ENCODE results near the gene EXOSC5.

DNA sequence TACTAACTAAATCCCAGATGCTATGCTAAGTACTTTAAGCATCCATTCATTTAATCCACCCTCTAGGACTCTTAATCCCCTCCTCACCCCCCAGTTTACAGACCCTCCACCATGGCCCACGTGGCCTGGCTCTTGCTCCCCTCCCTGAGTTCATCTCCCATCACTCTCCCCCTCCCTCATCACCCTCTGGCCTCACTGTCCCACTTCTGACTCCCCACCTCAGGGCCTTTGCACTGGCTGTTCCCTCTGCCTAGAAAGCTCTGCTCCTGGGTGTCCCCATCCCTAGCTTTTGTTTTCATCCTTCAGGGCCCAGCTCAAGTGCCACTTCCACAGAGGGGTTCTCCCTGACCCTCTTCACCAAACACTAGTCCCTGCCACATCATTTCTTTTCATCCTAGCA lies 37.4 kb downstream of the EXOSC5 start:
- TF ChIP-seq, protein P1, sequence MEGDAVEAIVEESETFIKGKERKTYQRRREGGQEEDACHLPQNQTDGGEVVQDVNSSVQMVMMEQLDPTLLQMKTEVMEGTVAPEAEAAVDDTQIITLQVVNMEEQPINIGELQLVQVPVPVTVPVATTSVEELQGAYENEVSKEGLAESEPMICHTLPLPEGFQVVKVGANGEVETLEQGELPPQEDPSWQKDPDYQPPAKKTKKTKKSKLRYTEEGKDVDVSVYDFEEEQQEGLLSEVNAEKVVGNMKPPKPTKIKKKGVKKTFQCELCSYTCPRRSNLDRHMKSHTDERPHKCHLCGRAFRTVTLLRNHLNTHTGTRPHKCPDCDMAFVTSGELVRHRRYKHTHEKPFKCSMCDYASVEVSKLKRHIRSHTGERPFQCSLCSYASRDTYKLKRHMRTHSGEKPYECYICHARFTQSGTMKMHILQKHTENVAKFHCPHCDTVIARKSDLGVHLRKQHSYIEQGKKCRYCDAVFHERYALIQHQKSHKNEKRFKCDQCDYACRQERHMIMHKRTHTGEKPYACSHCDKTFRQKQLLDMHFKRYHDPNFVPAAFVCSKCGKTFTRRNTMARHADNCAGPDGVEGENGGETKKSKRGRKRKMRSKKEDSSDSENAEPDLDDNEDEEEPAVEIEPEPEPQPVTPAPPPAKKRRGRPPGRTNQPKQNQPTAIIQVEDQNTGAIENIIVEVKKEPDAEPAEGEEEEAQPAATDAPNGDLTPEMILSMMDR (IDR thresholded peaks at IDR 0.05 in 2 of 3, conservative IDR thresholded peaks at IDR 0.05 in 1 of 3; ENCODE audit: control insufficient read depth in 2 of 3, extremely low read depth in 1 of 3, insufficient read depth in 1 of 3, low read depth in 3 of 3, low read length in 3 of 3): no peak
- TF ChIP-seq IKZF1 (conservative IDR thresholded peaks at IDR 0.05) (no peak), BHLHE40 (IDR thresholded peaks at IDR 0.05; ENCODE audit: borderline replicate concordance in 1 of 2, low read depth in 2 of 2, low read length in 1 of 2) (no peak), NR2C2 (IDR thresholded peaks at IDR 0.05; ENCODE audit: borderline replicate concordance, control insufficient read depth, insufficient read length, low read depth) (no peak), FOS (IDR thresholded peaks at IDR 0.05; ENCODE audit: borderline replicate concordance, extremely low read depth, insufficient read length) (no peak), RELA (IDR thresholded peaks at IDR 0.05; ENCODE audit: borderline replicate concordance, partially characterized antibody) (no peak), TCF7 (IDR thresholded peaks at IDR 0.05; ENCODE audit: borderline replicate concordance) (no peak), SUZ12 (IDR thresholded peaks at IDR 0.05; ENCODE audit: unreplicated experiment) (no peak), POLR2A (IDR thresholded peaks at IDR 0.05; ENCODE audit: low read depth, low read length) (no peak), POLR2AphosphoS5 (IDR thresholded peaks at IDR 0.05; ENCODE audit: low read length) (no peak), TAF1 (IDR thresholded peaks at IDR 0.05; ENCODE audit: borderline replicate concordance, low read depth, low read length) (no peak)
- TF ChIP-seq, protein P2, sequence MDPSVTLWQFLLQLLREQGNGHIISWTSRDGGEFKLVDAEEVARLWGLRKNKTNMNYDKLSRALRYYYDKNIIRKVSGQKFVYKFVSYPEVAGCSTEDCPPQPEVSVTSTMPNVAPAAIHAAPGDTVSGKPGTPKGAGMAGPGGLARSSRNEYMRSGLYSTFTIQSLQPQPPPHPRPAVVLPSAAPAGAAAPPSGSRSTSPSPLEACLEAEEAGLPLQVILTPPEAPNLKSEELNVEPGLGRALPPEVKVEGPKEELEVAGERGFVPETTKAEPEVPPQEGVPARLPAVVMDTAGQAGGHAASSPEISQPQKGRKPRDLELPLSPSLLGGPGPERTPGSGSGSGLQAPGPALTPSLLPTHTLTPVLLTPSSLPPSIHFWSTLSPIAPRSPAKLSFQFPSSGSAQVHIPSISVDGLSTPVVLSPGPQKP (IDR thresholded peaks at IDR 0.05; ENCODE audit: low read depth, low read length): no peak
- TF ChIP-seq, protein P3, sequence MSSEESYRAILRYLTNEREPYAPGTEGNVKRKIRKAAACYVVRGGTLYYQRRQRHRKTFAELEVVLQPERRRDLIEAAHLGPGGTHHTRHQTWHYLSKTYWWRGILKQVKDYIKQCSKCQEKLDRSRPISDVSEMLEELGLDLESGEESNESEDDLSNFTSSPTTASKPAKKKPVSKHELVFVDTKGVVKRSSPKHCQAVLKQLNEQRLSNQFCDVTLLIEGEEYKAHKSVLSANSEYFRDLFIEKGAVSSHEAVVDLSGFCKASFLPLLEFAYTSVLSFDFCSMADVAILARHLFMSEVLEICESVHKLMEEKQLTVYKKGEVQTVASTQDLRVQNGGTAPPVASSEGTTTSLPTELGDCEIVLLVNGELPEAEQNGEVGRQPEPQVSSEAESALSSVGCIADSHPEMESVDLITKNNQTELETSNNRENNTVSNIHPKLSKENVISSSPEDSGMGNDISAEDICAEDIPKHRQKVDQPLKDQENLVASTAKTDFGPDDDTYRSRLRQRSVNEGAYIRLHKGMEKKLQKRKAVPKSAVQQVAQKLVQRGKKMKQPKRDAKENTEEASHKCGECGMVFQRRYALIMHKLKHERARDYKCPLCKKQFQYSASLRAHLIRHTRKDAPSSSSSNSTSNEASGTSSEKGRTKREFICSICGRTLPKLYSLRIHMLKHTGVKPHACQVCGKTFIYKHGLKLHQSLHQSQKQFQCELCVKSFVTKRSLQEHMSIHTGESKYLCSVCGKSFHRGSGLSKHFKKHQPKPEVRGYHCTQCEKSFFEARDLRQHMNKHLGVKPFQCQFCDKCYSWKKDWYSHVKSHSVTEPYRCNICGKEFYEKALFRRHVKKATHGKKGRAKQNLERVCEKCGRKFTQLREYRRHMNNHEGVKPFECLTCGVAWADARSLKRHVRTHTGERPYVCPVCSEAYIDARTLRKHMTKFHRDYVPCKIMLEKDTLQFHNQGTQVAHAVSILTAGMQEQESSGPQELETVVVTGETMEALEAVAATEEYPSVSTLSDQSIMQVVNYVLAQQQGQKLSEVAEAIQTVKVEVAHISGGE (CRISPR knock-in tag; IDR thresholded peaks at IDR 0.05): no peak
- TF ChIP-seq, protein P4, sequence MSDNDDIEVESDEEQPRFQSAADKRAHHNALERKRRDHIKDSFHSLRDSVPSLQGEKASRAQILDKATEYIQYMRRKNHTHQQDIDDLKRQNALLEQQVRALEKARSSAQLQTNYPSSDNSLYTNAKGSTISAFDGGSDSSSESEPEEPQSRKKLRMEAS (IDR thresholded peaks at IDR 0.05; ENCODE audit: low read depth, low read length): no peak

Measured in GM12878 (cell line).